PC-9 (cell line): ENCODE measurements around the gene SNU13. TPM values are rescaled to one million over a fixed set of nuclear protein-coding genes. Genes with fewer than 3 reads are reported as not detected.
"Not testable (repeated sequence)": the region's sequence is repeated elsewhere in the genome, so short reads cannot be mapped to it uniquely, and the experiment has no call there.

Experiments
- BruUV-seq: library from RNA; stranded (reverse); fragments of 400-500 nt; replicated peaks from 2 replicates; lab custom pipeline; 2021; lab: Mats Ljungman, UMichigan
- CTCF ChIA-PET: fragments of 300-600 bp; sonication (Branson Sonifier 250); formaldehyde crosslinking; loops from one replicate; lab custom pipeline; 2022; ENCODE audit warnings: antibody characterized with exemption; lab: Charles Lee
- POLR2A ChIA-PET: fragments of 300-600 bp; sonication (Branson Sonifier 250); formaldehyde crosslinking; loops from one replicate; lab custom pipeline; 2022; ENCODE audit warnings: antibody characterized with exemption; ENCODE audit not compliant: unreplicated experiment; lab: Charles Lee
- DNase-seq, 2 experiments: peaks; one replicate each; pipeline versions ENCODE4 v3.0.0 to v3.0.0-alpha.2; 2015 to 2022; ENCODE audit warnings: mixed read lengths in 1 of 2
- H2AFZ ChIP-seq: fragments of 200-600 bp; sonication (generic); 2 replicates; pipeline ENCODE4 v1.8.1; 2017; ENCODE audit warnings: antibody characterized with exemption
- H3F3A ChIP-seq: fragments of 200-600 bp; sonication (generic); 2 replicates; pipeline ENCODE4 v1.8.1; 2017; ENCODE audit warnings: antibody characterized with exemption, mild to moderate bottlenecking, low read depth; ENCODE audit not compliant: insufficient read depth
- H3K27ac ChIP-seq: fragments of 200-600 bp; sonication (generic); 2 replicates; pipeline ENCODE4 v1.6.1; 2016; ENCODE audit warnings: mixed run types
- H3K27me3 ChIP-seq: fragments of 200-600 bp; sonication (generic); 2 replicates; pipeline ENCODE4 v1.6.1; 2016; ENCODE audit warnings: low read depth, mixed run types; ENCODE audit not compliant: insufficient read depth
- H3K36me3 ChIP-seq: fragments of 200-600 bp; sonication (generic); 2 replicates; pipeline ENCODE4 v1.6.1; 2016; ENCODE audit warnings: low read depth, mixed run types
- H3K4me1 ChIP-seq: fragments of 200-600 bp; sonication (generic); replicated peaks from 2 replicates; pipeline ENCODE4 v1.6.1; 2016; ENCODE audit warnings: mixed run types; ENCODE audit not compliant: insufficient read depth
- H3K4me2 ChIP-seq: fragments of 200-600 bp; sonication (generic); 2 replicates; pipeline ENCODE4 v1.6.1; 2017; ENCODE audit warnings: mixed run types
- H3K4me3 ChIP-seq: fragments of 200-600 bp; sonication (generic); 2 replicates; pipeline ENCODE4 v1.6.1; 2016; ENCODE audit warnings: mixed run types
- H3K79me2 ChIP-seq: fragments of 200-600 bp; sonication (generic); 2 replicates; pipeline ENCODE4 v1.6.1; 2017; ENCODE audit warnings: low read depth, mixed run types
- H3K9me2 ChIP-seq: fragments of 200-600 bp; sonication (generic); 2 replicates; pipeline ENCODE4 v1.8.1; 2017; ENCODE audit warnings: mild to moderate bottlenecking; ENCODE audit not compliant: insufficient read depth
- H3K9me3 ChIP-seq: fragments of 200-600 bp; sonication (generic); 2 replicates; pipeline ENCODE4 v1.8.1; 2016; ENCODE audit warnings: low read depth; ENCODE audit not compliant: insufficient read depth
- H4K20me1 ChIP-seq: fragments of 200-600 bp; sonication (generic); 2 replicates; pipeline ENCODE4 v1.8.1; 2017; ENCODE audit not compliant: insufficient read depth
- EZH2 ChIP-seq: fragments of 200-600 bp; sonication (generic); IDR thresholded peaks from 2 replicates; pipeline ENCODE4 v1.8.0; 2017; ENCODE audit warnings: antibody characterized with exemption, low read depth
- intact Hi-C: fragments of 100-400 bp; cut with micrococcal nuclease; formaldehyde crosslinking; loops from one replicate; pipeline ENCODE4 v1.10.0; 2022; ENCODE audit not compliant: unreplicated experiment
- total RNA-seq: library from RNA; stranded (reverse); gene quantifications from 2 replicates; pipeline ENCODE4 v1.2.3, GENCODE V29; 2021
- TF ChIP-seq, protein P1 (sequence below): fragments of 200-600 bp; sonication (generic); conservative IDR thresholded peaks from 2 replicates; pipeline ENCODE4 v1.6.1; 2017; ENCODE audit warnings: mixed run types, antibody characterized with exemption, mild to moderate bottlenecking, moderate library complexity

Gene SNU13
- total RNA-seq, 1 experiment from 2014 or later, result 229 TPM

DNA sequence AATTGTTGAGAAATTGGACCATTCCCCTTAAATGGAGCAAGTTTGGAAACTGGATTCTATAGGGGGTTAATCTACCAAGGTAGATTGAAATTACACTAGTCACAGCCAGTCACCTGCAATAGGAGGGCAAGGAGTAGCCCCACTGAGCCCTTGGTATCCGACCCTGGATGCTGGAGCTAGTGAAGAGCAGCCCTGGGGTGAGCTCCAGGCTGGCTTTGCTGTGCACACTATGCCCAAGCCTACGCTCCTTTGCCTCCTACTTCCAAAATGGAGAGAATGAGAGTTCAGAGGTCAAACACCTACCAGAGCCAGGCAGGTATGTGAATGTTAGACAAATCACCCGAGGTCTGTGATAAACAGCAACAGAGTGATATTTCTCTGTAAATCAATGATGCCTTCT is 23.7 kb downstream of the SNU13 start:
- DNase-seq, result no peak
- Histone ChIP-seq H3K27ac (peak overlapping the region; percentile 31), H3K4me2 (no peak overlapping the region), H3K36me3 (peaks cover 39% of the 10 kb centered on the region), H3K79me2 (peaks cover 11% of the 10 kb centered on the region; the same call in 1 of the 2 replicates), H3K4me1 (peaks cover 33% of the 10 kb centered on the region), H3K4me3 (no peak overlapping the region), H3F3A (peaks cover 88% of the 10 kb centered on the region), H2AFZ (no peak overlapping the region), H3K9me3 (no peaks in the 10 kb centered on the region), H3K27me3 (no peaks in the 10 kb centered on the region), H4K20me1 (no peaks in the 10 kb centered on the region), H3K9me2 (no peaks in the 10 kb centered on the region)
- ChIA-PET POLR2A (no interaction called here), CTCF (interaction anchor here (0.7 kb wide), 1 partner anchor 678 kb away, joined by 3 read pairs; no protein-coding TSS in a partner anchor)
- no TSS peak for BruUV-seq
- intact Hi-C loops, result no loop called here
- no peak for TF ChIP-seq EZH2

DNA sequence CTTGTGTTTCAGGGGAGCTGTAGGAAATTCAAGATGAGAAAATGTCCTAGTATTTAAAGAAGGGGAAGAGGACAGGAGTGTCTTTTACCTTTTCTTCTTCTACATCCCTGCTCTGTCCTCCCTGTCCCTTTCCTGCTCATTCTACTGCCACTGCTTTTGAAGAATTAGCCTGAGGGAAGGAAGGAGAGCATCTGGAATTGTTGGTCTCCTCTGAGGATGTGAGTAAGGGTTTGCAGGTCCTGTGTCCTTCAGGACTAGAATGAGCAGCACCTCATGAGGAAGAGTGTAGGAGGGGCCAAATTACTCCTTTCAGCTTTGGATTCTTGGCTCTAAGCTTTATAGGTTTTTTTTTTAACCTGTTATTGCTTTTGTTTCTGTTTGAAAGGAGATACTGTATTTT is 24.2 kb downstream of the SNU13 start:
- Histone ChIP-seq H3K27me3 (no peaks in the 10 kb centered on the region), H3K36me3 (peaks cover 44% of the 10 kb centered on the region), H3K9me2 (no peaks in the 10 kb centered on the region), H3K9me3 (no peaks in the 10 kb centered on the region), H3K79me2 (peaks cover 11% of the 10 kb centered on the region; the same call in 1 of the 2 replicates), H4K20me1 (no peaks in the 10 kb centered on the region), H3K4me3 (no peak overlapping the region), H3K4me1 (peaks cover 29% of the 10 kb centered on the region), H3F3A (peaks cover 88% of the 10 kb centered on the region), H3K4me2 (no peak overlapping the region), H2AFZ (no peak overlapping the region), H3K27ac (peak overlapping the region; percentile 31)
- POLR2A ChIA-PET, result no interaction called here
- intact Hi-C loops, result no loop called here
- no TSS peak for BruUV-seq
- CTCF ChIA-PET, result interaction anchor here (0.6 kb wide), 1 partner anchor 53 kb away, joined by 3 read pairs; no protein-coding TSS in a partner anchor
- TF ChIP-seq, protein P1, sequence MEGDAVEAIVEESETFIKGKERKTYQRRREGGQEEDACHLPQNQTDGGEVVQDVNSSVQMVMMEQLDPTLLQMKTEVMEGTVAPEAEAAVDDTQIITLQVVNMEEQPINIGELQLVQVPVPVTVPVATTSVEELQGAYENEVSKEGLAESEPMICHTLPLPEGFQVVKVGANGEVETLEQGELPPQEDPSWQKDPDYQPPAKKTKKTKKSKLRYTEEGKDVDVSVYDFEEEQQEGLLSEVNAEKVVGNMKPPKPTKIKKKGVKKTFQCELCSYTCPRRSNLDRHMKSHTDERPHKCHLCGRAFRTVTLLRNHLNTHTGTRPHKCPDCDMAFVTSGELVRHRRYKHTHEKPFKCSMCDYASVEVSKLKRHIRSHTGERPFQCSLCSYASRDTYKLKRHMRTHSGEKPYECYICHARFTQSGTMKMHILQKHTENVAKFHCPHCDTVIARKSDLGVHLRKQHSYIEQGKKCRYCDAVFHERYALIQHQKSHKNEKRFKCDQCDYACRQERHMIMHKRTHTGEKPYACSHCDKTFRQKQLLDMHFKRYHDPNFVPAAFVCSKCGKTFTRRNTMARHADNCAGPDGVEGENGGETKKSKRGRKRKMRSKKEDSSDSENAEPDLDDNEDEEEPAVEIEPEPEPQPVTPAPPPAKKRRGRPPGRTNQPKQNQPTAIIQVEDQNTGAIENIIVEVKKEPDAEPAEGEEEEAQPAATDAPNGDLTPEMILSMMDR, result no peak
- TF ChIP-seq EZH2, result no peak
- DNase-seq, result no peak

DNA sequence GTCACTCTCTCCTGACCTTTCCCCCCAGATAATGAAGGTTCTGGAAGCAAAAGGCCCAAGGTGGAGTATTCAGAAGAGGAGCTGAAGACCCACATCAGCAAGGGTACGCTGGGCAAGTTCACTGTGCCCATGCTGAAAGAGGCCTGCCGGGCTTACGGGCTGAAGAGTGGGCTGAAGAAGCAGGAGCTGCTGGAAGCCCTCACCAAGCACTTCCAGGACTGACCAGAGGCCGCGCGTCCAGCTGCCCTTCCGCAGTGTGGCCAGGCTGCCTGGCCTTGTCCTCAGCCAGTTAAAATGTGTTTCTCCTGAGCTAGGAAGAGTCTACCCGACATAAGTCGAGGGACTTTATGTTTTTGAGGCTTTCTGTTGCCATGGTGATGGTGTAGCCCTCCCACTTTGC is 25.1 kb downstream of the SNU13 start:
- H3K9me3 ChIP-seq, BruUV-seq, H3K27me3 ChIP-seq, CTCF ChIA-PET, H4K20me1 ChIP-seq, H3K4me3 ChIP-seq, H2AFZ ChIP-seq, POLR2A ChIA-PET, intact Hi-C loops, H3K9me2 ChIP-seq, DNase-seq, H3K79me2 ChIP-seq, H3K27ac ChIP-seq, H3K4me2 ChIP-seq: not testable (repeated sequence)
- H3K36me3 ChIP-seq, result peaks cover 53% of the 10 kb centered on the region
- H3F3A ChIP-seq, result peaks cover 89% of the 10 kb centered on the region
- H3K4me1 ChIP-seq, result peaks cover 21% of the 10 kb centered on the region

DNA sequence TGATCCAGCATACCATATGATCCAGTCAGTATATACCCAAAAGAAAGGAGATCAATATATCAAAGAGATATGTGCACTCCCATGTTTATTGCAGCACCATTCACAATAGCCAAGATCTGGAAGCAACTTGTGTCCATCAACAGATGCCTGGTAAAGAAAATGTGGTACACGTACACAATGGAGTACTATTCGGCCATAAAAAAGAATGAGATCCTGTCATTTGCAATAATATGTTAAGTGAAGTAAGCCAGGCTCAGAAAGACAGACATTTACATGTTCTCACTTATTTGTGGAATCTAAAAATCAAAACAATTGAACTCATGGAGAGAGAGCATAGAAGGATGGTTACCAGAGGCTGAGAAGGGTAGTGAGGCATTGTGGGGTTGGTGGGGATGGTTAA is 27.0 kb downstream of the SNU13 start:
- ChIA-PET POLR2A (interaction anchor here (0.5 kb wide), 1 partner anchor 108 kb away, joined by 4 read pairs; no protein-coding TSS in a partner anchor), CTCF (interaction anchor here (0.6 kb wide), 1 partner anchor 85 kb away, joined by 3 read pairs; no protein-coding TSS in a partner anchor)
- H3K36me3 ChIP-seq, result peaks cover 68% of the 10 kb centered on the region
- no peaks in the 10 kb centered on the region for H4K20me1 ChIP-seq
- no peak for DNase-seq
- peaks cover 85% of the 10 kb centered on the region for H3F3A ChIP-seq
- TF ChIP-seq, protein P1, result no peak
- TF ChIP-seq EZH2, result no peak
- H3K4me3 ChIP-seq, result no peak overlapping the region
- BruUV-seq, result no TSS peak
- no peak overlapping the region for H2AFZ ChIP-seq
- no peaks in the 10 kb centered on the region for H3K79me2 ChIP-seq
- H3K27ac ChIP-seq, result no peak overlapping the region
- no peak overlapping the region for H3K4me2 ChIP-seq
- intact Hi-C loops, result no loop called here
- no peaks in the 10 kb centered on the region for H3K27me3 ChIP-seq
- H3K4me1 ChIP-seq, result peaks cover 5% of the 10 kb centered on the region
- no peaks in the 10 kb centered on the region for H3K9me3 ChIP-seq
- H3K9me2 ChIP-seq, result no peaks in the 10 kb centered on the region
